ENCODE results near the gene CBLIF.
"Not testable (repeated sequence)": the region's sequence is repeated elsewhere in the genome, so short reads cannot be mapped to it uniquely, and the experiment has no call there.

Gene CBLIF

GRCh38 chr11:59801160-59801706, 44.1 kb downstream of the CBLIF start:
- FAIRE-seq, result no peak

GRCh38 chr11:59800390-59801025, 44.8 kb downstream of the CBLIF start:
- FAIRE-seq, result no peak
- no peak for DNase-seq (ENCODE audit: low spot score)

More at GRCh38 chr11:59801160-59801706, 44.1 kb downstream of the CBLIF start:
- no peak for DNase-seq (ENCODE audit: low spot score)

- no peak for FAIRE-seq
- DNase-seq (ENCODE audit: low spot score), result no peak
Measured at GRCh38 chr11:59794417-59794816, 50.9 kb downstream of the CBLIF start.

DNA sequence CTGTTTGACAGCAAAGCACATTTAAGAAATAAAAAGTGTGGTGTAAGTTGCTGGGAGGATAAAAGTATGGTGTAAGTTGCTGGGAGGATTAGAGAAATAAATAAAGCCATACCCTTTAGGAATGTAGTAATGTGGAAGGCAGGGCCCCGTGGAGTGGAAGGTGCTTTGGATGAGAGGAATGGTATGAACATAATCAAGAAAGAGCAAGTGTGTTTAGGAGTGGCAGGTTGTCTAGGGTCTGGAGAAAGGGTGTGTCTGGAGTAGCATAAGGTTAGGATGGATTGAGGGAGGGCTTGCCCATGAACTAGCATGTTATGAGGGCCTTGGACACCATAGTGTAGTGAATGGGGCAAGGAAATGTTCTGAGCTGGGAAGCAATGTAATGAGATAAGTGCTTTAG, 52.8 kb downstream of the CBLIF start:
- FAIRE-seq, result no peak
- no peak for DNase-seq (ENCODE audit: low spot score)

DNA sequence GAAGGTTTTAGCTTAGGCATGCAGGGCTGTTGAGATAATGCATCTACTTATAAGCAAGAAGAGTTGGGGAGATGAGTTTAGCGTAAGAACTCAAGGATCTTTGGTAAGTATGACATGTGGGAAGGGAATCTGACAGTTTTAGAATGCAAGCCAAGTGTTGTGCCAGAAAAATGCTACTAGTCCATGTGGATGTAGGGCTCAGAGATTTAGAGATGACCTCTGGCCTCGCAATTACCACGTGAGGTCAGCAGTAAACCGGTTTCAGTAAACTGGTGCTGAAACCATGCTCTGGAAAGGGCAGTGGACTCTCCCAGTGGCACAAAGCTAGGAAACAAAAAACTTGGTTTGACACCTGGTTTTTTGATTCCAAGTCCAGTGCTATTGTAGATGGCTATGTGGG, 53.7 kb downstream of the CBLIF start:
- no peak for DNase-seq (ENCODE audit: low spot score)
- no peak for FAIRE-seq

DNA sequence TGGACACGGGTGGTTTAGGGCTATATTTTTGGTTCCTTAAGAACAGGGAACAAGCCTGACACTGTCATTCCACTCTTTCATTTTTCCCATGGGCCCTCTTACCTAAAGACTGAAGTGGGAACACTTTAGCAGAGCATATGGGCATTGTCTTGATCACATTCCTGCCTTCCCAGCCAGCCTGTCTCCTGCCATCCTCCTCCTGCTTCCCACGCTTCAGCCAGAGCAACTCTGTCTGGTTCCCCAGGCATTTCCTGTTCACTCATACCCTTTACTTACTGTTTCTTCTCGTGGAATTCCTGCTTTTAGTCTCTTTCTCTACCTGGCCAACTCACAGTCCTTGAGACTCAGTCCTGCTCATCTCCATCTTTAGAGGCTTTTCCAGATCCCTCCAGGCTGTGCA, 57.5 kb downstream of the CBLIF start:
- no peak for FAIRE-seq
- DNase-seq (ENCODE audit: low spot score), result peak; percentile 7

- DNase-seq (ENCODE audit: low spot score), result no peak
- no peak for FAIRE-seq
Measured at GRCh38 chr11:59787255-59787588, 58.1 kb downstream of the CBLIF start.

GRCh38 chr11:59785818-59786217, 59.5 kb downstream of the CBLIF start:
- FAIRE-seq (no peak), DNase-seq (ENCODE audit: low spot score) (no peak)

DNA sequence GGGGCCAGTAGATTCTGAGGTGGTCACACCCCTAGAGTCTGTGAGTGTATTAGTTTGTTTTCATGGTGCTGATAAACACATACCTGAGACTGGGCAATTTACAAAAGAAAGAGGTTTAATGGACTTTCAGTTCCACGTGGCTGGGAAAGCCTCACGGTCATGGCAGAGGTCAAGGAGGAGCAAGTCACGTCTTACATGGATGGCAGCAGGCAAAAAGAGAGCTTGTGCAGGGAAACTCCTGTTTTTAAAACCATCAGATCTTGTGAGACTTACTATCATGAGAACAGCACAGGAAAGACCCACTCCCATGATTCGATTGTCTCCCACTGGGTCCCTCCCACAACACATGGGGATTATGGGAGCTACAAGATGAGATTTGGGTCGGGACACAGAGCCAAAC, 60.9 kb downstream of the CBLIF start:
- not testable (repeated sequence) for FAIRE-seq

DNA sequence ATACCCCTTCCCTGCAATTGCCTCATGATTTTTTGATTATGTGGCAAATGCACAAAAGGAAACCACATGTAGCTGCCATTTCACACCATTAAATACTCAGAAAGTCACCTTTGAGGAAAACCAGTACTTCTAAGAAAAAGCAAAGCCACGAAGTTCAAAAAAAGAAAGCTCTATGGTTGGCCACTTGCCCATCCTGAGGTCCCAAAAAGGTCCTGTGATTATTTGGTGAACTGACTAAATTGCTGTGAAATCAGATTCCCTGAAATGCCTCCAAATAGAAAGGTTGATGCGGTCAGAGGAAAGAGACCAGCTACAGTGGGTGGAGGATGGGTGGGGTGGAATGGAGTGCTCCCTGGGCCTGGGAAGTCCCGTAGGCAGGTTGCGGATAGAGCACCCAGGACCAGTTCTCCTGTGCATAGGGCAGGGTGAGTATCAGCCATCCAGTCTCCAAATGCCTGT, 61.6 kb downstream of the CBLIF start:
- FAIRE-seq, result no peak
- no peak for DNase-seq (ENCODE audit: low spot score)

More for the DNA sequence above, 60.9 kb downstream of the CBLIF start:
- DNase-seq (ENCODE audit: low spot score), result not testable (repeated sequence)

GRCh38 chr11:59782080-59782479, 63.2 kb downstream of the CBLIF start:
- no peak for FAIRE-seq
- no peak for DNase-seq (ENCODE audit: low spot score)

DNA sequence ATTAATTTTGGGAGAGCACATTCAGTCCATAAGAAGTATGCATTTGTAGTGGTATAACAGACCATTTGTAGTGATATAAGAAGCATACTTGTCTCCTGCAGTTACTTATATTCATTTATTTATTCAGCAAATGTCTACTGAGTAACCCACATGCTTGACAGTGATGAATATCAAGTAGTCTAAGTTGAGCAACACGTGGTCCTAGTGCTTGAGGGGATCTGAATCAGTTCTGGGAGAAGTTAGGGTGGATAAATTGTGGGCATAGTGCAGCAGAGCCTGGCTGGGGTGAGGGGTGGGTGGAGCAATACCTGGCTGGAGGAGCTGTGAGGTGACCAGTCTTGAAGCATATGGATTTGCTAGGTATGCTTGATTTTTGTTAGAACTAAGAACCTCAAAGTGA, 65.8 kb downstream of the CBLIF start:
- FAIRE-seq (no peak), DNase-seq (ENCODE audit: low spot score) (no peak)
